ENCODE measurements around the gene SLC6A19. TPM values are rescaled to one million over a fixed set of nuclear protein-coding genes. Genes with fewer than 3 reads are reported as not detected.
A peak's percentile ranks its signal among the peaks of the same experiment; 100 is the strongest.

SLC6A19 gene
- total RNA-seq, 1 experiment from 2014 or later = not detected

GRCh38 chr5:1195439-1195838, 6.0 kb upstream of the SLC6A19 start:
- DNase-seq (ENCODE audit: low read depth) = no peak

- no peak for DNase-seq (ENCODE audit: low read depth)
Observed at GRCh38 chr5:1195916-1196315, 5.5 kb upstream of the SLC6A19 start.

DNA sequence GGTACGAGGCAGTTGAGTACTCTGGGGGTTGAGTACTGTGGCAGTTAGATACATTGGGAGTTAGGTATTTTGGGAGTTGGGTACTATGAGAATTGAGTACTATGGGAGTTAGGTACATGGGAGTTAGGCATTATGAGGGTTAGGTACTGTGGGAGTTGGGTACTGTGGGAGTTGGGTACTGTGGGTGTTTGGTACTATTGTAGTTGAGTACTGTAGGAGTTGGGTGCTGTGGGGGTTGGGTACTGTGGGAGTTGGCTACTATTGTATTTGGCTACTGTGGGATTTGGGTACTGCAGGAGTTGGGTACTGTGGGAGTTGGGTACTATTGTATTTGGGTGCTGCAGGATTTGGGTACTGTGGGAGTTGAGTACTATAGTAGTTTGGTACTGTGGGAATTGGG, 4.8 kb upstream of the SLC6A19 start:
- no peak for DNase-seq (ENCODE audit: low read depth)

GRCh38 chr5:1197876-1198666, 3.3 kb upstream of the SLC6A19 start:
- no peak for DNase-seq (ENCODE audit: low read depth)

DNA sequence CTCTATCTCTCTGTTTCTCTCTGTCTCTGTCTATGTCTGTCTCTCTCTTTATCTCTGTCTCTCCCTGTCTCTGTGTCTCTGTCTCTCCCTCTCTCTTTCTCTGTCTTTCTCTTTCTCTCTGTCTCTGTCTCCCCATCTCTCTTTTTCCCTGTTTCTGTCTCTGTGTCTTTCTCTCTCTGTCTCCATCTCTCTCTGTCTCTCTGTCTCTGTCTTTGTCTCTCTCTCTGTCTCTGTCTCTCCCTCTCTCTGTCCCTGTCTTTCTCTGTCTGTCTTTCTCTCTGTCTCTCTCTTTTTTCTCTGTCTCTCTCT, 2.1 kb upstream of the SLC6A19 start:
- DNase-seq (ENCODE audit: low read depth) = no peak

DNA sequence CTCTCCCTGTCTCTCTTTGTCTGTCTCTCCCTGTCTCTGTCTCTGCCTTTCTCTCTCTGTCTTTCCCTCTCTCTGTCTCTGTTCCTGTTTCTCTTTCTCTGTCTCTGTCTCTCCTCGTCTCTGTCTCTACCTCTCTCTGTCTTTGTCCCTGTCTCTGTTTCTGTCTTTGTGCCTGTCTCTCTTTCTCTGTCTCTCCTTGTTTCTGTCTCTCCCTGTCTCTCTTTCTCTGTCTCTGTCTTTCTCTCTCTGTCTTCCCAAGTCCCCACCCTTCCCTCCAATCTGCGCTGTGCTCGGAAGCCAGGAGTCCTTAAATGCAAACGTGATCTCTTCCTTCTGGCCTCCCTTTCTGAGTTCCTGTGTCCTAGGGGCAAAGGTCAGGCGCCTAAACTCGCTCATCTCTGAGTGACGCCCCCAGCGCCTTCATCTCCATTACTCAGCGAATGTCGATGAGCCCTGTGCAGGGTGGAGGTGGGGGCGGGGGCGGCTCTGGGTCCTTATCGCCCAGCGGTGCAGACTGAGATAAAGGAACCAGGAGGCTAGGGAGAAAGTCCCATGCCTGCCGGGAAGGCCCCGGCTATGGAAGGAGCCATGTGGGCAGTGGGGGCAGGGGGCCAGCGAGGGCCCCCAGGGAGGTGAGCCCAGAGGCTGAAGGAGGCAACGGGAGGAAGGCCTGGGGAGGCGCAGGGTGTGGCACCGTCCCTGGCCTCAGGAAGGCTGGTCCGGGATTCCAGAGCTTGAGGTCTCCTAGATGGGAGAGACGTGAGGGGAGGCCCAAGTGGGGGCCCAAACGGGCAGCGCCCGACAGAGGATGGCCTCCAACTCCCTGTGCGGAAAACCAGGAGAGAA, 1.5 kb upstream of the SLC6A19 start:
- DNase-seq (ENCODE audit: low read depth) = no peak

DNA sequence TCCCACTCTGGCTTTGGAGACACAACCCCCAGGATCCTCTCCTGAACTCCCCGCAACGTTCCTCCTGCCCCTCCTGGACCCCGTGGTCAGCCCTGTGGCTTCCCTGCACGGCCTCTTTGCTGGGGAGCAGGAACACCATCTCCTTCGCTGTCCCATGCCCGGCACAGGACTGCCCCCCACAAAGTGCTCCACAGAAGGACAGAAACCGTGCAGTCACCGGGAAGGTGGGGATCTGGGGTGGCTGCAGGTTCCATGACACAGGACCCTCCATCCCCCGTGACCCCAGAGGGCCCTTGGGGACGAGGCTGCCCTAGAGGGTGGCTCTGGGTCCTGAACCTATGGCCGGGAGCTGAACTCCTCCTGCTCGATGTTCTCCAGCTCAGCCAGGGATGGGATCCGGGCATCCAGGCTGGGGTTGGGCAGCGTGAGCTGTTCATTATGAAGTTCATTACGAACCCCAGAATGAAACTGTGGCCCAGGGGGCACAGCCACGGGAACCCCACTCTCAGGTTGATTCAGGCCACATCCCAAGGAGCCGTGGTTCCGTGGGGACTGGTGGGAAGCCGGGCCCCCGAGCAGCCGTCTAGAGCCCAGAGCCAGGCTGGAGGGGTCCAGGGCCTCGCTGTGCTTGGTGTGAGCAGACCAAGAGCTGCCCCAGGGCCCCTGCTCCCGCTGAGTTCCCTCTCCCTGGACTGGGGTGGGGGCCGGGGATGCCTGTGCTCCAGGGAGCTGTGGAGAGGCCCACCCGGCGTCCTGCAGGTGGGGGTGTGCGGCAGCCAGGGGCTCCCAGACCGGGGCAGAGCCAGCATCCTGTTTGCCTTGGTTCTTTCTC, 684 bp upstream of the SLC6A19 start:
- no peak for DNase-seq (ENCODE audit: low read depth)

GRCh38 chr5:1202026-1202797, 817 bp downstream of the SLC6A19 start:
- DNase-seq (ENCODE audit: low read depth) = no peak

- no peak for DNase-seq (ENCODE audit: low read depth)
Observed at GRCh38 chr5:1202798-1203185, 1.4 kb downstream of the SLC6A19 start.

- DNase-seq (ENCODE audit: low read depth) = no peak
Observed at GRCh38 chr5:1203311-1203967, 2.0 kb downstream of the SLC6A19 start.

DNA sequence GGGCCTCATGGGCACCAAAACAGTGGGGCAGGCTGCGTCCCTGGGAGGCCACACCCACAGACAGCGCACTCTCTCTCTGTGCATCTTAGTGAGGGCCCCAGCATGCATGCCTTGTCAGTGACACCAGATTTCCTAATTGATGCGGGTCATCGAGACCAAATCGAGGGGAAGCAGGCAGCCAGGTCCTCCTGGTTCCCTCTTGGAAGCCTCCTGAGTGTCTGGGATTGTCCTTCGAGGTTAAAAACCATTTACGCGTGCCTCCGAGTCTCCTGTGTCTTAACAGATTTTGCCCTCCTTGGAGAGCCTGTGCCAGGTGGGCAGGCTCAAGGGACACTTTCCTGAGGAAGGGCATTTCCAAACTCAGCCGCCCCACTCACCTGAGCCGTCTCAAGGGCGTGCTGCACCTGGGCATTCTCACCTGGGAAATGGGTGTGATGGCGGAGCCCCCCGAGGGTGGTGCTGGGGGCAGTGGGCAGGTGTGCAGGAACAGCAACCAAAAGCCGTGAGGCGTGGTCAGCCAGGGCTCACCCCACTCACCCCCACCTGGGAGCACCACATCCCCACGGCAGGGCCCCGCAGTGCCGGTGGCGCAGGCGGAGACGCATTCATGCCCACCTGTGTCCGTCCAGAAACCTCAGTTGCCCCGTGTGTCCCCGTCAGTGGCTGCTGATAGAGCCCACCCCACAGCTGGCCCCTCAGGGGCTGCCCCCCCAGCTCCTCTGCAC, 2.7 kb downstream of the SLC6A19 start:
- no peak for DNase-seq (ENCODE audit: low read depth)

DNA sequence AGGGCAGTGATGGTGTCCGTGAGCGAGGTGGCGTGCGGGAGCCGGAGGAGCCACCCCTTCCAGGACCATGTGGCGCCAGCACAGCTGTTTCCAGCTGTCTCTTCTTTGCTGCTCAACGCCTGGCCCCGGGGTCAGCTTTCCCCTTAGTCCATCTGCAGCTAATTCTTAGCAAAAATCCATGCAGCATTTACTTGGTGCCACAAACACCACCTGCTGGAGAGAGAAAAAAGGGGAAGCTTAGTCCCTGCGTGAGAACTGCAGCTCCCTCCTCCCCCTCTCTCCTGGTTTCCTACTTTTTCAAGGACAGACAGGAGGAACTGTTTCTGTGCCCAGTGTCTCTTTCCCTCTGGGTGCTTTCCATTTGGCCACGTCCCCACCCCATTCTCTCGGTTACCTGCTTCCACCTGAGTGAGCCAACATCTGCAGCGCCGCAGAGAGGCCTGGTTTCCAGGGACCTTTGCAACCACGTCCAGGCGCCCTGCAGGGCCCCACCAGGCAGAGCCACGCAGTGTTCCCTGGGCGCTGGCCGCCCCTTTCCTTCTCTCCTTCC, 3.4 kb downstream of the SLC6A19 start:
- DNase-seq (ENCODE audit: low read depth) = peak; percentile 19

DNA sequence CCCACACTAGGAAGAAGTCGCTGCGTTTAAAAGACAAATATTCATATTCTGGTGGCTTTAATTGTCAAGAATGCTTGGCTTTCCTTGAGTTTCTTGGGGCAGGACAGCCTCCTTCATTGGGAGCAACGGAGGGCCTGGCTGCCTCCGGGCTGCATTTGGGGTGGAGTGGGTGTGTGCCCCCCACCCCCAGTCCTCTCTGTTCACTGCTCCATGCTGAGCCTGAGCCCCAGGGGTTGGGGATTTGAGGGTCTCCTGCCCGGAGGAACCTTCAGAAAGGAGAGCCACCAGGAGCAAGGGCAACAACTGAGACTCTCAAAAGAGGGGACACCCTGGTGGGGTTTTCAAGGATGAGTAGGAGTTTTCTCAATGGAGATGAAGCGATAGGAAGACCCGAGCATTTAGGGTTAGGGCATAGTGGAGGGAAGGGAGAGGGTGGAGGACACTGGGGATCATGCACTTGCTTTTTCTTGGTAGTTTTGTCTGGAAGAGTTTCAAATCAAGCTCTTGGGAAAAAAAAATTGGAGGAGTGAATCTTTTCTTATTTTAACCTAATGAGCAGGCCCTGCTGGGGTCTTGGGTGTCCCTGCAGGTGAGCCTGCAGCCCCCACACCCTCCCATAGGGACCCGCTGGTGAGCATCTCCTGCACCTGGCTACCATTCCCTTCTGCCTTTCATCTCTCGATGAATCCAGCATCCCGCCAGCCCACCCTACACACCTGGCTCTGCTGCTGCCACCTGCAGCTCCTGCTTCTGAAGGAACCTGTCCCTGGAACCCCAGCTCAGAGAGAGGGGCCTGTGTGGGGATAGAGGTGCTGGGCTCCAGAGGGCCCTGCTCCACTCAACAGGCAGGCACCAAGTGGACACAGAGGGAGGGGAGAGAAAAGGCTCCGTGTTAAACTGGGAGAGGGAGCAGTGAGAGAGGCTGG, 4.1 kb downstream of the SLC6A19 start:
- DNase-seq (ENCODE audit: low read depth) = no peak

DNA sequence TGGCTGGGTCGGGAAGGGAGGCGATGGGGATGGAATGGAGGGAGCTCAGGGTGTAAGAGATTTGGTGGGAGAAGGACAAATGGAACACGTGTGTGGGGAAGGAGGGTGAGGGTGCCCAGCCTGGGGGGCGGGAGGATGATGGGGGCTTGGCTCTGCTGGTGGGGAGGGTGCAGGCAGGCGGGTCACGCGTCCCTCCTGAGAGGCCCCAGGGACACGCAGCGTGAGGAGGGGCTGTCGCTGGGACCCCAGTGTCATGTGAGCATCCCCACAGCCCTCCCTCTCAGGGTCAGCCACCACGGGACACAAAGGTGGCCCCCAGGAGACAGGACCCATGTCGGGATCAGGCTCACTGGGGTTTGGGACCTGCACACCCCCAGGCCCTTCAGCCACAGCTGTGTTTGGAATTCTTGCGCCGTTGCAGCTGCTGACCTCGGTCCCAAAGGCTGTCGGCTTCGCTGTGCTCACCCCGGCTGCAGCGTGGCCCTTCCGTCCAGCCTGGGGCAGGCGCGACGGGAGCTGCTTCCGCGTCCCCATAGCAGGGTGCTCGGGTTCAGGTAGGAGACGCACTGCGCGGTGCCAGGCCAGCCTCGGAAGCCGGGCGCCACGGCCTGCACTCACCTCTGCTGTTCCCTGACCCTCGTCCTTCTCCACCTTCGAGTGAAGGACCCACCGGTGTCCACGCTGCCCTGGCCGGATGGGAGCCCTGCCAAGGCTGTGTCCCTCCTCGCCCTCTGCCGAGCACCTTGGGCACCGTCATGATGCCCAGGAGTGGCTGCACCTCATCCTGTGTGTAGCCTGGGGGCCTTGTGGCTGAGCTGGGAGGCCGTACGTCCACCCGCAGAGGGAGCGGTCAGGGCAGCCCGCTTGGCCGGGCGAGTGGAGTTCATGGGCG, 5.4 kb downstream of the SLC6A19 start:
- no peak for DNase-seq (ENCODE audit: low read depth)

DNA sequence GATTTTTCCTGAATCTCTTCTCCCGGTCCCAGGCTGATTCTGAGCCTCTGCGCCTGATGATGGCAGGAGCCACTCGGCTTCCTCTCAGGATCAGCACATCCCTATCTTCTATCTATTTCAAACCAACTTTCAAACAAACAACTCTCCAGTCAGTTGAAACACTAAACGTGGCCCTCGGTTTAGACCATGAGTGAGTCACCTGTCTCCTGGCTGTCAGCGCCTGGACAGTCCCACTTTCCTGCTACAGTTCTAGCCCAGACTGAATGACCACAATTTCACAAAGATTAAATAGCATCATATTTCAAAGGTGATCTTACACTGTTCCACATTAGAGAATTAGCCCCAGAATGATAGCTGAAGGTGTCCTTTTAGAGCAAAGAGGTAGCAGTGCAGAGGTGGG, 6.2 kb downstream of the SLC6A19 start:
- DNase-seq (ENCODE audit: low read depth) = peak; percentile 24

DNA sequence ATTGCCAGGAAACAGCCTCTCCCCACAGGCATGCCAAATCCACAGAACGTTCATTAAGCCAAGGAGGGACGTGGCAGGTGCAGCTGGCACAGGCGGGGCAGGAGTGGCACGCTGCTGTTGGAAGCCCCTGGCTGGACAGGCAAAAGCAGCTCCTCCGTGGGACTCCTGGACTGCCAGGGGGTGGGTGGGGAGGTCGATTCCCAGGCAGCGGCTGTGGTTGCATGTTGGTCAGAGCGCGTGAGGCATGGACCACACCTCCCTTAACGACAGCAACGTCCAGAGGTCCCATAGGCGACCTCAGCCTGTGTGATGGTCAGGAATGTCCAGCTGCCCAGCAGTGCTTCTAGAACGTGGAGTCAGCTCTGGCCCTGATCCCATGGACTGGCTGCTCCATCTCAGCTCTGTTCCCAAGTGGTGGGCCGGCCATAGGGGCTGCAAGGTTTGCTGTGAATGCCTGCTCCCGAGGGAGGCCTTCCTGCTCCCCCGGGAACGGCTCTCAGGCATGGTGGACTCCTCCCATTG, 6.9 kb downstream of the SLC6A19 start:
- DNase-seq (ENCODE audit: low read depth) = no peak

- DNase-seq (ENCODE audit: low read depth) = peak; percentile 22
Observed at GRCh38 chr5:1208743-1209488, 7.5 kb downstream of the SLC6A19 start.
